HG03520 (cell line): ENCODE data around the gene CNTN4.

Experiments used
- ATAC-seq: cut with Tn5 transposase; IDR thresholded peaks from one replicate; pipeline ENCODE4 v1.9.1; 2021; ENCODE audit warnings: mild to moderate bottlenecking, moderate library complexity; ENCODE audit not compliant: unreplicated experiment

The CNTN4 gene

GRCh38 chr3:2657971-2658370 is 559.3 kb downstream of the CNTN4 start:
- no peak for ATAC-seq

- no peak for ATAC-seq
Observed at GRCh38 chr3:2659896-2660295, 561.2 kb downstream of the CNTN4 start.

DNA sequence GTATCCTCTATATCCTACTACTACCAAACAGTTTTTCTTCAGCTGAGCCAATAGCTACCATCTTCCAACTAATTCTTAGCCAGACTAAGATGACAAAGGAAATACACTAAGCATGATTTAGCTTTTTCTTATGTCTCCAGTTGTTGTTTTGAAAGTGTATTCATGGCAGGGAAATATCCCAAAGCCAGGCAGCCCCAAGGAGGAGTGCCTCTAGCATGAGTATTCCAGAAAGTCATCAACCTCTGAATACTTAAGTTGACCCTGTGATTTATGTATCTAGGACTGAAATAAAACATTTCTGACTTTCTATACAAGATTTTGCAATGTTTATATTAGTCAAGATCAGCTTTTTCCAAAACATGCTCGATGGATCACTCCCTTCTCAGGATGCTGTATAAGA is 562.4 kb downstream of the CNTN4 start:
- no peak for ATAC-seq

- ATAC-seq: no peak
Observed at GRCh38 chr3:2677501-2677900, 578.8 kb downstream of the CNTN4 start.

GRCh38 chr3:2680236-2680635 is 581.6 kb downstream of the CNTN4 start:
- ATAC-seq: no peak

DNA sequence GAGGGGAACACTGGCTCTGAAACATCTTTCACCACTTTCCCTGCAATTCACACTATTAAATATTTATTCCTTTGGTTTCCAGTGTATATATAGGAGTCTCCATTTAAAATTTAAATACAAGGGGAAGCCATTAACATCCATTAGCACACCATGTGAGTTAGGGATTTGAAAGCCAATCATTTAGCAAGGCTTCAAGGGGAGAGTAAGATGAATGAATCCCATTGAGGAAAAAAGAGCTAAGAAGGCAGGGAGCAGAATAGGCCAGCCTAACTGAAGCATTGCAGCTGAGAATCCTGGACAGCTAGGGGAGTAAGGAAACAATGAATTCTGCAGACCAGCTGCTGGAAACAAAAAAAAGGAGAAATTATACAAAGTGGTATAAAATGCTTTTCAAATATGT is 585.4 kb downstream of the CNTN4 start:
- no peak for ATAC-seq

DNA sequence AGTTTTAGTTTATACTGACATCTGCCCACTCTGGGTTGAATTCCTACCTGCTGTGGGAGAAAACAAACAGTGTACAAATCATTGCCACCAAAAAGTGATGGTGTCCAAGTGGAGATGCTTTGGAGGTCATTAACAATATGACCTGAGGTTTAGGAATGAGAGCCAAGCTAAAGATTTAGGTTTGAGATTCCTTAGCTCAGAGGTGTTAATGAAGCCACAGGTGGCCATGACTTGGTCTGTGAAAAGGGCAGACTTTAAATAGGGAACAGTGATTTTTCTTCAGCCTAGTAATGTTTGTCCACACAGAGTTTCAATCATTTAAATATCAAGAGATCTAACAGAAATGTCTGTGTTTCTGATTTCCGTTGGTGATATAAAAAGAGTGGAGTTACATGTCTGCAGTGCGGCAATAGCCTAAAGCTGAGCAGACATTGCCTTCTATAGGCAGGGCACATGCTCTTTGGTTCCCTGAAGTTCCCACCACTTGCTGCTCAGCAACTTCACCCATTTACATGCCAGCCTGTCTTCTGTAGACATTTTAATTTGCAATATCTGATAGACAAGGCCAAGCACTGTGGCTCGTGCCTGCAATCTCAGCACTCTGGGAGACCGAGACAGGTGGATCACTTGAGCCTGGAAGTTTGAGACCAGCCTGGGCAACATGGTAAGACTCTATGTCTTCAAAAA is 588.3 kb downstream of the CNTN4 start:
- ATAC-seq: no peak

DNA sequence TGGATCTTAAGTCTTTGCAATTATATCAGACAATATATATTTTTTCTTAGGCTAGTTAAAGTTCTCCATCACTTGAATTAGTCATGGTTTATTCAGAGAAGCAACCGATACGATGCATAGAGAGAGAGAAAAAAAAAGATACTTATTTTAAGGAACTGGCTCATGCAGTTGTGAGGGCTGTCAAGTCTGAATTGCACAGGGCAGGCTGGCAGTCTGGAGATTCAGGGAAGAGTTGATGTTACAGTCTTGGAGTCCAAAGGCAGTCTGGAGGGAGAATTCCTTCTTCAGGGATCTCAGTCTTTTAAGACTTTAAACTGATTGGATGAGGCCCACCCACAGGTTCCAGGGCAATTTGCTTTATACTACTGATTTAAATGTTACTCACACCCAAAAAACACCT is 598.9 kb downstream of the CNTN4 start:
- ATAC-seq: no peak

DNA sequence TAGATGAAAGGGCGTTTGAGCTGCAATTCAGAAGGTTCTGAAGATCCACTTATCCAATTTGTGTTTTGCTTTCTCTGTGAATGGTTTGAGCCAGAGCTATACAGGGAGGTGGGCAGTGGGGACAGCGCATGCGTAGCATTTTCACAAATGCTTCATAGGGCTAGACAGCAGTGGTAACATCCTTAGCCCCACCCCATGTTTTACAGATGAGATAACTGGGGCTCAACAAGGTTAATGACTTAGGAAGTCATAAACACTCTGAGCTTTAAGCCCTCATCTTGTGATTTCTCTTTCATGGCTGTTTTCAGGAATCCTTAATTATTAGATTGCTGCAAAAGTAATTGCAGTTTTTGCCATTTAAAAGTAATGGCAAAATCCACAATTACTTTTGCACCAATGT is 602.8 kb downstream of the CNTN4 start:
- ATAC-seq: no peak

GRCh38 chr3:2706144-2706835 is 607.6 kb downstream of the CNTN4 start:
- ATAC-seq: no peak

- no peak for ATAC-seq
Observed at GRCh38 chr3:2706836-2707210, 608.2 kb downstream of the CNTN4 start.

DNA sequence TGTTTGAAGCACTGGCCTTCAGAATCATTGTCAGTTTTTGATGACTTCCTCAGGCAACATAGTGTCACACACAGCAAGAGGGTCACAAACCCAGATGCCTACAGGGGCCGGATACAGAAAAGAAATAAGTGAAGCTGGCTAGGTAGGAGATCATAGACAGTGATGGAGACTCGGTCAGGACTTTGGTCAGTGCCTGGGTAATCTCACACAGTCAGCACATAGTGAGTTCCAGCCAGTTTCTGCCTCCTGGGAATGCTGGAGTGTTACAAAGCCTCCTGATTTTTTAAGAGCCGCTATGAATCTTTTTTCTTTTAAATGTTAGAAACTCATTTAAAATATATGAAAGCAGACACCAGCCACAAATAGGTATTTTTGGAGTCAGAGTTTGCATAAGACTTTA is 612.4 kb downstream of the CNTN4 start:
- ATAC-seq: no peak

DNA sequence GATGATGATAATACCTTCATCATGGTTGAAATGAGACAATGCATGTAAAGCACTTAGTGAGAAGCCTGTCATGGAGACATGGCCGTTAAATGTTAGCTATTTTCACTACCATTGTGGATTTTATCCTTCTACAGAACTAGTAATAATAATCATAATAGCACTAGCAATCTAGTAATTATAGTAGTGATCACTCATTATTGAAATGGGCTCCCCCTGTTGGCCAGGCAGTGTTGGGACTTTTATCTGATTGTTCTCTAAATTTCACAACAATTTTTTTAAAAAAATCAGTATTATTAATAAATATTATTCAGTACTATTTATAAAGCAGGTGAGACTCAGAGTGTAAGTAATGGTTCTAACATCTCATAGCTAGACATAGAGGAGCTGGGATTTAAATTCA is 615.3 kb downstream of the CNTN4 start:
- ATAC-seq: no peak

- no peak for ATAC-seq
Observed at GRCh38 chr3:2714834-2715233, 616.2 kb downstream of the CNTN4 start.

GRCh38 chr3:2727101-2727500 is 628.4 kb downstream of the CNTN4 start:
- no peak for ATAC-seq

DNA sequence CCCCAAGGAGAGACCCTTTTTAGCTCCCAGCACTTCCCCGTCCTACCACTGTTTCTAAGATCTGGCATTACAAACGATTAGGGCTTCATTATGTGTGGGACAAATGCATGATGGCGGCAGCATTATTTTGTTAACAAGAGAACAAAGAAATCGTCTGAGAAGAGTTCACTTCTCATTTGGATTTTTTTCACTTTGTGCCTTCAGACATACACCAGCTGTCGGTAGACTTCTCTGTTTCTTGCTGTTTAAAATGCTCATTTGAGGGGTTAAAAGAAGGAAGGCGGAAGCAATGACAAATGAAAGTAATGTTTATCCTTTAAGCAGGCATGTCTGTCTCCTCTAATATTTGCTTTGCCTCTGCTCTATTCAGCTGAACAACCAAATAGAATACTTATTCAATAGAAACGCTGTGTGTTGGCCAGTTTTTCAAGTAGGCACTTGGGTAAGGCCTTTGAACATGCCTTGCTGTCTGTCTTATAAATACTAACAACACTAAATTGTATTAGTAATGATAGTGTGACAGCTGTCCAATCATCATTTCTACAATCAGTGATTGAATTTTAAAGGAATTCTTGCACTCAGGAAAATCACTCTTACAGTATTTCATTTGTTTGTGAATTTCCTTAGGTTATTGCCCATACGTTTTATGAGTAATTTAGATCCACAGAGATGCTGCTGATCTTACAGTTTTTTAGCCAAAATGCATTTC is 629.1 kb downstream of the CNTN4 start:
- no peak for ATAC-seq

GRCh38 chr3:2731843-2732242 is 633.2 kb downstream of the CNTN4 start:
- no peak for ATAC-seq

DNA sequence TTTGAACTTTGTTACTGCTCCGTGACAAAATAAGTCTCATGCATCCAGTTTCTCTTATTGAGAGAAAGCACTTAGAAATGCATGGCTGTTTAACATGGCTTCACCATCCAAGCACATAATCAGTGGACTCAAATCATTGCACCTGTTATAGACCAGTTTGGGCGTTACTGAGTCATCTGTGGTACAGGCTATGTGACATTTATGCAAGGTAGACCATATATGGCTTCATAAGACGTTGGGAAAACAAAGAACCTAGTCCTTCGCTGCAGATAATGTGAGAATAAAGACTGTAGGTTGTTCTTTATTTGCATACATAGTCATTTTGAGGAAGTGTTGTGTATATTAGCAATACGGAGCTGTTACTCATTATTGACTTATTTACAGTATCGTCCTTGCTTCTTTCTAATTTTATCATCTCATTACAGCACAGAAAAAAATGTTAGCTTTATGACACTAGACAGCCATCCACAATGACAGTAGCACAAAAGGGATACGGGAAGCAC is 636.8 kb downstream of the CNTN4 start:
- no peak for ATAC-seq

GRCh38 chr3:2741516-2741915 is 642.9 kb downstream of the CNTN4 start:
- ATAC-seq: no peak

DNA sequence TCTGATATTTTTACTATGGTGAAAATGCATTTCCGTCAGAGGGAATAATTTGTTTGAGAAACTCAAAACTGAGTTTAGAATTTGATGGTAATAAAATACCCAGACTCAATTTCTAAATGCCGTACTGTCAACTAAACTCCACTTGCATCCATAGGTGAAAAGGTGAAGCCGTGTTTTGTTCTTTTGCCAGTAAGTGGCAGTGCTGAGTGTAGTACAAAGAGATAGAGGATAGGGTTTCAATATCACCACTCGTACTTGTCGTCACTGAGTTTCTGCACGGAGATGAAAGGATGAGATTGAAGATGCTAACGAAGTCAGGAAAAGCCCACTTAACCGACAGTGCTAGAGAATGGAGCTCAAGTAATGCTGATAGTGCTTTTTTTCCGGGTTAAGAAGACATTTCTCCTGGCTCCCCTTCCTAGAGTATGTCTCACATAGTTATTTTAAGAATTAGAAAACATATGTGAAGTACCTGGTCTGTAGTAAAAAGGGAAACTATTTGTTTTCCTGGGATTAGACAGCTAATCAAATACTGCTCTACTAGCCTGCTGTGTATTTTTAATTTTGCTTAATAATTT is 666.4 kb downstream of the CNTN4 start:
- no peak for ATAC-seq

GRCh38 chr3:2770451-2770850 is 671.8 kb downstream of the CNTN4 start:
- no peak for ATAC-seq

DNA sequence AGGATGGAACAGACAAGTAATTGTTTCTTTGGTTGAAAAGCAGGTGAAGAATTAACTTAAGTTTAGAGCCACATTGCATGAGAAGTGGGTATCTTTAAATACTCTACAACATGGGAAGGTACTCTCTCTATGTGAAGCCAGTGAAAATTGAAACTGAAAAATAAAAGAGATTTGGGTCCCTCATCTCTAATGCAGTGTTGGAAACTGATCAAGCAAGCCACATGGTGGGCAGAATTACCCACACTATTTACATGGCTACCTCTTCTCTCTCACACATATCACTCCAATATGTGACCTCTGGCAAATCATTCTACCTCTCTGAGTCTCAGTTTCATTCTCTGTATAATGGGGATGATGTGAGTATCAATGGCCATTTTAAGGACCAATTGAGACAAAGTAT is 672.5 kb downstream of the CNTN4 start:
- no peak for ATAC-seq
